CD4-positive, alpha-beta T cell treated with Interferon alpha-2 for 1 hour (primary cell): ENCODE measurements around the gene MDK.

ENCODE experiments used
- DNase-seq, 2 donors: peaks; one replicate each; pipeline ENCODE4 v3.0.0-alpha.2; 2020 to 2022

MDK gene

DNA sequence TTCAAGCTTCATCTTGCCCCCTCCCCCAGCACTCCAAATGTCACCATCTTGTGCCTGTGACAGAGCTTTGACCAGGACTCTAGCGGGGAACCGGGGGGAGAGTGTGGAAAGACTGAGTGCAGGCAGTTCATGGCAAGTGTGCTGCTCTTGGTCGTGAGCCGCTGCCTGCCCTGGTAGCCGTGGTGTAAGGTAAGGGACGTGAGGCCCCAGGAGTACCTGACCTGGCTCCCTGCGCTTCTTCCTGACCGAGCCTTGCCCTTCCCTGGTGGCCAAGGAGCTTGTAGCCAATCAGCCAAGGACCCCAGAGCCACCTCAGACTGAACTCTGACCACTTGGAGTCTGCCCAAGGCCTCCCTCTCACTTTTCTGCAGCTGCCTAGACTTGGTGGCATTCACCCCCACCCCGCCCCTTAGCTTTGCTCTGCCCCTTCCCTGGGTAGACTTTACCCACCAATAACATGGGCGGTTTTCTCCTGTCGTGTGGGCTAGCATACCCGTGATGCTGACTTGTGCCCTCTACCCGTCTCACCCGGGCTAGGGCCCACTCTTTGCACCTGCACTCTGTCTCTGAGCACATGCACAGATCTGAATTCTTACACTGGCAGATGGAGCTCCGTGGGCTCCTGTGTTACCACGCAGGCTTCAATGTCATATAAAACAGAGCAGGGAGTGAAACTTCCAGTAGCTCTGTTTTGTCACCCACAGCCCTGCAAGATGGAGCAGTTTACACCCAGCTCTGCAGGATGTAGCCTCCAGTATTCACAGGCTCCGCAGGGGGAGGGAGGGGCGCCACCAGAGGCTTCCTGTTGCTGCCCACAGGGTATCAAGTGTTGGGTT is 32.7 kb upstream of the MDK start:
- peak; percentile 31 to 72 for DNase-seq

DNA sequence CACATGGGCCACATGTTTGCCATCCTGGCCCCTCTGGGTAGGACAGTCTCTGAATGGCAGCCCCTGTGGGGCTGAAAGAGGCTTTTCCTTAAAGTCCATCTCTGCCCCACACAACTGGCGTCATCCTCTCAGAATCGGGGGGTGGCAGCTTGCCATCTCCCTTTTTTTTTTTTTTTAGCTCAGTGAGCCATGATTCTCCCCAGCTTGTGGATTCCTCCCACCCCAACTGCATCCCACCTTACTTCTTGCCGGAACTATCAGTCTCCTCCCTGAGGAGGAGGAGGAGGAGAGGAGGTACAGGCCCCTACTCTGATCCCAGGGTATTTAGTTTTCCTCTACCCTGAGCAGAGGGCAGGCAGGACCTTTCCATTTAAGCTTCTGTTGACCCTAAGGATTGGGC is 30.8 kb upstream of the MDK start:
- no peak for DNase-seq

DNA sequence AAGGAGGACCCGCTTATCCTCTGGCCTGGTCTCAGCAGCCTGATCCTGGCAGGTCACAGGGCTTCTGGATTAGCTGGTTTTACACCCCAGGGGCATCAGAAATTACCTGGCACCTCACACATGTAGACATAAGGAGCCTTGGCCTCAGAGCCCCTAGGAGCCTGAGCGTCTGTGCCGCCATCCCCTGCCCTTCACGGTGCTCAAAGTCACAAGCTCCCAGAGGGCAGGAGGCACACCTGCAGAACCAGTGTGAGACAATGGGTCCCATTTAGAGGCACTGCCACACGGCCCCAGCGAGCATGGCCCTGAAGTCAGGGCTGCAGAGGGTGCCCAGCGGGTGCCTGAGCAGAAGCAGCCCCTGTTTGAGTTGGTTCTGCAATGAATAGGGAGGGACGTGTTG is 30.3 kb upstream of the MDK start:
- no peak for DNase-seq

DNA sequence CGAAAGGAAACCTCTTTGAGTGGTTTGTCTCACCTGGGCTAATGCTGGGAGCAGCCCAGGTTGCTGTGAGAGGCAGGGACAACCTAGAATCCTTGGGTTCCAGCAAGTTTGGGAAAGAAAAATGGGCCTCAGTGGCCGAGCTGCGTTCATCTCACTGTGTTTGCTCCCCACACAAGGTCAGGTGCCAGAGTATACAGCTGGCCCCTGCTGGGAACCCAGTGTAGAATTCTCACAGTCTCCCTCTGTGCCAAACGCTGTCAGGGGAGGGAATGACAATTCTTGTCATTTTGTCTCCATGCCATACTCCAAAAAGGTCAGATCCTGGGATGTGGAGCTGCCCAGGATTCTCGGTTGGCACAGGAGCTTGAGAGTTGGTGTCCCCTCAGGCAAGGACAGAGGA is 29.9 kb upstream of the MDK start:
- DNase-seq = no peak

DNA sequence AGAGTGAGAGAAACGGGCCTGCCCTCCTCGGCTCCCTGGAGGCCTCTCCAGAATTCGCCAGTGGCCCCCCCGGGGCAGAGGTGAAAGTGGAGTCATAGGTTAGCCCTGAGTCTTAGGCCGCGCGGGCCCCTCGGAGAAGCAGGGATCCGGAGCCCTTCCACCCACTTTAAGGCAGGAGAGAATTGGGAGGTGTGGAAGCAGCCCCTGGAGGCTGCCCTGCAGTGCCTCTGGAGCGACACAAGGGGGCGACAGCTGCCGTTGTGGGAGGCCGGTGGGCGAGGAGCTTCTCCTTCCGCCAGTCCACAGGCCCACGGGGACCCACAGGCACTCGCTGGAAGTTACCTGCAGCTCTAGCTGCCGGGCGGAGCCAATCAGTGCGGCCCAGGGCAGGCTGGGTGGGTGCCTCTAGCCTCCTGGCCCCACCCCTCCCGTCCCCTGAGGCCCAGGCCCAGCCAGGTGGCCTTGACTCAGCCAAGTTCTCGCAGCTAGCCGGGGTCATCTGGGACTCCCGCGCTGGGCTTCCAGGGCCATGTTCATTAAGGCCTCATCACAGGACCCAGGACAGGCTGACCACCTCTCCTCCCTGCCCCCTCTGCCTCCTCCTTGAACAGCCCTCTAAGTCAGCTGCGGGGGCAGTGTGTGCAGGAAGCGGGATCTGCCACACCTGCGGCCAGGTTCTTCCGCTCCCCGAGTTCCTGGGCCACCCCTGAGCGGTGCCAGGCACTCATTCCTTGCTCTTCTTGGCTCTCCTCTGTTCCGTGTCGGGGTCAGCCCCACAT is 29.2 kb upstream of the MDK start:
- DNase-seq = peak; percentile 76 to 89

DNA sequence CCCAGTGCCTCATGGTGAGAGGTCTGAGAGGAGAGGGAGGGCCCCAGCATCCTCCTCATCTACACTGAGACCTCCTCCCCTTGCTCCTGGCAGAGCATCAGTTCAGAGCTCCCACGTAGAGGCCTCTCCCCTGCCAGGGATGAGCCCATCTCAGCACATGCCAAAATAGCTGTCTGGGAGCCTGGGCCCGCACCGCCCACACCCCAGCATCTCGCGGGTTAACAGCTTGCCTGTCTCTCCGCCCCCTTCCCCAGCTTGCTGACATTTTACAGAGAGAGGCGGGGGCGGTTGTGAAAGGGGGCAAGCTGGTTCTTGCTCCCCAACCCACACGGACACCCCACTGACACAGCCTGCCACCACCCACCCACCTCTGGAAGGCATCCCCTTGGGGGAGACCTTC is 27.8 kb upstream of the MDK start:
- DNase-seq = no peak

DNA sequence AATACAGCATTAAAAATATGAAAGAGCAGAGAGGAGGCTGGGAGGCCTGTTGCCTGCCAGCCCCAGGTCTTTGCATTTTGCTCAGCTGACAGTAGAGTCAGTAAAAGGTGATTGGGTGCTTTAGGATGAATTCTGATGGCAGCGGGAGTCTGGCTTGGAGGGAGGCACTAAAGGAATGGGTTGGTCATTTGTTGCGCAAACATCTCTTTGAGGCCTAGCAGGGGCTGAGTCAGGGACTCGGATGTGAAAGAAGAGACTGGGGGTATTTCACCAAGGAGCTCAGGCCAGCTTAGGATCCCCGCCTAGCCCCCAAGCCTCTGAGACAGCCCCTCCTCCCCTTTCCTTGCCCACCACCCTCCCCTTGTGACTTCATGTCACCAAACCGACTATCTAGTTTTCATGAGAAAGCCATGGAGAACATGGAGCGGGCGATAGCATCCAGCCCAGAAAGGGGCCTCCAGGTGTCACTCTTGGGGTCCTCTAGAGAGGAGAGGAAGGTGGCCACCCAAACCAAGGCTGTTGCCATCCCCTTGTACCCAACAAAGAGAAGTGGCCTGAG is 24.5 kb upstream of the MDK start:
- DNase-seq = no peak

DNA sequence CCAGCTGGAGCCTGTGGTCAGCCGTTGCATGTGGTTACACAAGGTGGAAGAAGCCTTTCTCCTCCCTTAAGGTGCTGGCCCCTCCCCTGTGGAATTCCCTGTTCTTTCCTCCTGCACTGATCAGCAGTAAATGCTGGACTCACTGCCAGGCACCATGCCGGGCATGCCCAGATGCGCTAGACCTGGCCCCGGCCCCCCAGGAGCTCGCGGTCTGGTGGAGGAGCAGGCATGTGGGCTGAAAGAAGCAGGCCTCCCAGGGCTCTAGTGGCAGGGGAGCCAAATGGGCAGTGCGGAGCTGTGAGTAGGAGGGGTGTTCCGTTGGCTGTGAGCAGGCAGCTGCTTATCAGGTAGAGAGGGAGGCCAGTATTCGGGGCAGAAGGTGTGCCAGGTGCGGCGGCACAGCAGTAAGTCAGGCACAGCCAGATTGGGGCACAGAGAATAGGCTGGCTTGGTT is 24.0 kb upstream of the MDK start:
- no peak for DNase-seq

DNA sequence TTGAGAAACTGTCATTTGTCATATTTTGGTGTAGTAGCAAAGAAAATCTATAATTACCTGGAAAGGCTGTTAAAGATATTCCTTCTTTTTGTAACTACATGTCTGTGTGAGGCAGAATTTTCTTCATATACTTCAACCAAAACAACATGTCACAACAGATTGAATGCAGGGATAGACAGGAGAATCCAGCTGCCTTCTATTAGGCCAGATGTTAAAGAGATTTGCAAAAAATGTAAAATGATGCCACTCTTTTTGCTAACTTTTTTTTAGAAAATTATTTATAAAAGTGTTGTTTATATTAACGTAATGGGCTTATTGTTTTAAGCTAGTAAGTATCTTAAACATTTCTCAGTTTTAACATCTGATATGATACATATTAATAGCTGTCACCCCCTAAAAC is 21.5 kb upstream of the MDK start:
- no peak for DNase-seq

DNA sequence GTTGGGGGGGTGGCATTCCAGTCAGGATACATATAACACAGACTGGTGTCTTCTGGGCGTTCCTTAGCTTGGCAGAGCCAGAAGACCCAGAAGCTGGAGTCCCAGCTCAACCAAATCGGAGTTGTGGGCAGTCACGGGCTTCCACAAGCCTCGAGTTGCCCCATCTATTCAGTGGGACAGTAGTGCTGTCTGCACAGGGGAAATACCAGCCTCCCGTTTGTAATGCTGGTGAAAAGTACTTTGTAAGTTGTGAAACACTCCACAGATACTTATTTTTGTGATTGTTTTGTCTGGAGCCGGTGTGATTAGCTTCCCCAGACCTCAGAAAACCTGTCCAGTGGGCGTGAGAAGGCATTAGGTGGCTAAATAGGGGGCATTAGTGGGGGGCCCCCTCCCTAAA is 20.6 kb upstream of the MDK start:
- DNase-seq = no peak

DNA sequence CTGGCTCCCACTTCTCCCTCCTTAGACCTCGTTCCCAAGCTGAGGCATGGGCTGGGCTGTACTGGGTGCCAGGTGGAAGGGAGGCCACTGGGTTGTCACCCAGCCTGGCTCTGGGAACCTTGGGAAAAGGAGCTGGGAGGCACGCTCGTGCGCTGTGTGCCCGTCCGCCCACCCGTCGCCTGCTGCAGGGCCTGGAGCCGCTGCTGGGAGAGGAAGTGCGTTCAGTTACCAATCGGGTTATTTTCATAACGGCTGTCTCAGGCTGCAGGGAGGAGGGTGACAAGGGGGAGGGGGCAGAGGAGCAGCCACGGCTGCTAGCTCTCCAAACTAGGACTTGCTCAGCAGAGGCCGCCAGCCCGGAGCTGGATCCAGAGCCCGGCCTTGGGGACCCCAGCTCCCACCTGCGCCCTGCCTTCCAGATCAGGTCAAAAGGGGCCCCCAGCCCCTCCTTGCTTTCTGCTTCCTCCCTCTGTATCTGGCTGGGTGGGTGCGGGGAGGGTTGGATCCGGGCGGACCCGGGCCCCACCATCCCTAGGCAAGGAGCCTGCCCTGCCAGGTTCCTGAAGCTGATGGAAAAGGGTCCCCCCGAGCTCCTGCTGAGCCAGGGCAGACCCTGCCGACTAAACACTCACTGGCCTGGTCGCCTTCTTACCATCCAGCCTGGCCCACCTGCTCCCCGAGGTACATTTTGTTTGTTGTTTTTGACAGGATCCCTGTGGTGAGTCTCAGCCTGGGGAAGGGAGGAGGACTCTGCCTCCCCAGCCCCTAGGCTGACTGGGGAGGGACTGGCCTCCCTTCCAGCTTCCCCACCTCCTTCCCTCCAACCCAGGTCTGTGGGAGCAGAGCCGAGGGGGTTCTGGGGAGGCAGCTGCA is 19.9 kb upstream of the MDK start:
- peak; percentile 59 to 63 for DNase-seq

DNA sequence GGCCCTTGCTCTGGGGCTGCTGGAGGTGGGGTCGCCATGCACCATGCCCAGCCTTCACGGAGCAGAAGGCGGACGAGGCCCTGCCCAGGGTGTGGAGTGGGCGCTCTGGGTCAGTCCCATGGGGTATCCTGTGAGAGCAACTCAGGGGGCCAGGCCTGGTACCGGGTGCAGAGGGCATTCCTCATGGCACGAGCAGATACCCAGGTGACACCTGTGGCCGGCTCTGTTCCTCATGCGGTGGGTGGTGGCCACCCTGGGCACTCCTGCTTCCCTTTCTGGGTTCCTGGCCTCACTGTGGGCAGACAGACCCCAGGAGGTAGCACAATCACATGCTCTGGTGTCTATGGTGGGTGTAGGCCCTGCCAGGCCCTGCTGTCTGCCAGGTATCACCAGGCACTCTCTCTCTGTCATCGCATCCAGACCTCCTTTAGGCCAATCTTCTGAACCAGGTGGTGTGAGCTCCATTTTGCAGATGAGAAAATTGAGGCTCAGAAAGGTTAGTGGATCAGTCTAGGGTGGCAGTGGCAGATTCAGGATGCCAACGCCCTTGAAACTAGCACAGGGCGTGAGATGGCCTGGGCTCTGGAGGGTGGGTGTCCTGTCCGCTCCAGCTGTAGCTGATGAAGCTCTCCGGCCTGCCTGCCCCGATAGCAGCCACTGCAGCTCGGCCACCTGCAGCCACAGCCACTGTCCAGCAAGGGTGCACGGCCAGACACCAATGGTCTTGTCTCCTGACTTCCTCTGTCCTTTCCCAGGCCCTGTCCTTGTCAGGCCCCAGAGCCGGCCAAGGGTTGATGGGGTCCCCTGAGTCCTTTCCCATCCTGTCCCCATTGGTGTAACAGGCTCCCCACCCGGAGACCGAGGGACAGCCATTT is 19.1 kb upstream of the MDK start:
- no peak for DNase-seq

DNA sequence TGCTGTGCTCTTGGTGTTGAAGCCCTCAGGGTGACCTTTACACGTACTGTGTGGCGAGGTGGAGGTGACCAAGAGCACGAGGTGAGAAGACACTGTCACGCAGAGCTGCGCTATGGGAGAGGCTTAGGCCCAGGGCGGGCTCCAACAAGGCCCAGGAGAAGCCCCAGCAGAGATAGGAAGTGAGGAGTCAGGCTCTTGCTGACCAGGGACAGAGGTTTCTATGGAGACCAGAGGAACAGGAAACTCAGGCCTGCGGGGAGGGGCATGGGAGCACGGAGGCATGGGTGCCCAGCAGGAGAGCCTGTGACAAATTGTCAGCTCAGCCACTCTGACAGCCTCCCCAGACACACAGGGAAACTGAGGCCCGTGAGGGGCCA is 18.4 kb upstream of the MDK start:
- peak in 1 of 2 donors; percentile 43 for DNase-seq

DNA sequence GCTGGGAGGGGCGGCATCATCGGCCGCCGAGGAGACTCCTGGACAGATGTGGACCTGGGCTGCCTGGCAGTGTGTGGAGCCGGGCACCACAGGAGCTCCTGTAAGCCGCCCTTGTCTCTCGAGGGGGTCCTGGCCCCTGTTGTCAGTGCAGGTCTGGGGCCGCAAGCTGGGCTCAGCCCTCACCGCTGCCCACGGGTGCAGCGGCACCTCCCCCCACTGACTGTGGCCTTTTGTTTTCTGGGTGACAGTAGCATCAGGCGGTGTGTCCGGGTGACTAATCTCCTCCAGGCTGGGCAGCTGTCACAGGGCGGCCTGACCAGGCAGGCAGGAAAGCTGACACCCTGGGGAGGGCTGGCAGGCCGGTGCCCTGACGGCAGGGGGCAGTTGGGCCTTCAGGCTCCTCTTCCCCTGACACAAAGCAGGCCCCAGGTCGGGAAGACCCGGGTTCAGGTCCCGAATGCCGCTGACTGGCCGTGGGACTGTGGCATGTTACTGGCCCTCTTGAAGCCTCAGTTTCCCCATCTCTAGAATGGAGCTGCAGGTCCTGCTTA is 17.9 kb upstream of the MDK start:
- no peak for DNase-seq

DNA sequence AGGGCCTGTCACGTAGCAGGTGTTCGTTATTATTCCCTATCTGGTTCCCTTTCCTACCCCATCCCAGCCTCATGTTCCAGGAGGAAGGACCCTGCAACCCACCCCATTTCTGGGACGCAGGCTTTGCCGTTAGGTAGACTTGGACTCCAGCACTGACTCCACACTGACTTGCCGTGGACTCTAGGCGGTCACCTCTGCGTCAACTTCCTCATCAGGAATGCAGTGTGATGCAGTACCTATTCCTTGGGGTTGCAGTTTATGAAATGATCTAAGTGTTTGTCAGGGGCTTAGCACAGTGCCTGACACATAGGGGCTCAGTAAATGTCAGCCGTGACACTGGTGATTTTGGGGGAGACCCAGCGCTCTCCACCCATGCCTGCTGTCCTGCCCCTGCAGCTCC is 17.4 kb upstream of the MDK start:
- no peak for DNase-seq

DNA sequence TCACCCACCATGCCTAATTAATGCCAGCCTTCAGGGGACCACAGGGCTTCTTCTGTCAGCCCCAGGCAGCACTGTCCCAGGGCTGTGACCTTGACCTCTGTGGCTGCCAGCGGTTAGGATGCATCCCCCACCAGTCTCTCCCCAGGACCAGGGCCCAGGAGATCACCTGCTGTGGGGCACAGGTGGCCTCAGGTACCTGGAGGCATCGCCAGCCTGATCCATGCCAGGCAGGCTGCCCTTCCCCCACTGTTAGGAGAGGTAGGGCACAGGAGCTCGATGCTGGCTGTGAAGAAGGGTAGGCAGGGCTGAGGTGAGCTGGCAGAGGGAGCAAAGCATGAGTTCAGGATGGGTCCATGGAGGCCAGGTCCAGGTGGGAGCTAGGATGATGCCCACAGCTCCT is 16.7 kb upstream of the MDK start:
- DNase-seq = no peak

DNA sequence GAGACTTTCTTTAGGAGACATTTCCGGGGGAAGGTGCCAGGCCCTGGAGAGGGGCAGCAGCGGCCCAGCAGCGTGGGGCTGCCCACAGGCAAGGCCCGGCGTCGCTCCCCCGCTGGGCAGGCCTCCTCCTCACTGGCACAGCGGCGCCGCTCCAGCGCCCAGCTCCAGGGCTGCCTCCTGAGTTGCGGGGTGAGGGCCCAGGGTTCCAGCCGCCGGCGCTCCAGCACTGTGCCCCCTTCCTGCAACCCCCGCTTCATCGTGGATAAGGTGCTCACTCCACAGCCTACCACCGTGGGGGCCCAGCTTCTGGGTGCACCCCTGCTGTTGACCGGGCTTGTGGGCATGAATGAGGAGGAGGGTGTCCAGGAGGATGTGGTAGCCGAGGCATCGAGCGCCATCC is 15.2 kb upstream of the MDK start:
- DNase-seq = no peak

DNA sequence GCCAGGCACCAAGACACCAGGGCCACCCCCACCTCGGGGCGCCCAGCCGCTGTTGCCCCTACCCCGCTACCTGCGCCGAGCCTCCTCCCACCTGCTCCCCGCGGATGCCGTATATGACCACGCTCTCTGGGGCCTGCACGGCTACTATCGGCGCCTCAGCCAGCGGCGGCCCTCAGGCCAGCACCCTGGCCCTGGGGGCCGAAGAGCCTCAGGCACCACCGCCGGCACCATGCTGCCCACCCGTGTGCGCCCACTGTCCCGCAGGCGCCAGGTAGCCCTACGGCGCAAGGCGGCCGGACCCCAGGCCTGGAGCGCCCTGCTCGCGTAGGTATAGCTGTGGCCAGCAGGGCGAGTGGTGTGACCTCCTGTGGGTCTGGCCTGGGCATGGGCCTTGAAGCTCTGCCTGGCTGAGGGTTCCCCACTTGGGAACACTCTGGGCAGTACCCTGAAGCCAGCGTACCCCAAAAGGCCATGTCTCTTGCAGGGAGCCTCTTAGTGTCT is 14.8 kb upstream of the MDK start:
- no peak for DNase-seq

DNA sequence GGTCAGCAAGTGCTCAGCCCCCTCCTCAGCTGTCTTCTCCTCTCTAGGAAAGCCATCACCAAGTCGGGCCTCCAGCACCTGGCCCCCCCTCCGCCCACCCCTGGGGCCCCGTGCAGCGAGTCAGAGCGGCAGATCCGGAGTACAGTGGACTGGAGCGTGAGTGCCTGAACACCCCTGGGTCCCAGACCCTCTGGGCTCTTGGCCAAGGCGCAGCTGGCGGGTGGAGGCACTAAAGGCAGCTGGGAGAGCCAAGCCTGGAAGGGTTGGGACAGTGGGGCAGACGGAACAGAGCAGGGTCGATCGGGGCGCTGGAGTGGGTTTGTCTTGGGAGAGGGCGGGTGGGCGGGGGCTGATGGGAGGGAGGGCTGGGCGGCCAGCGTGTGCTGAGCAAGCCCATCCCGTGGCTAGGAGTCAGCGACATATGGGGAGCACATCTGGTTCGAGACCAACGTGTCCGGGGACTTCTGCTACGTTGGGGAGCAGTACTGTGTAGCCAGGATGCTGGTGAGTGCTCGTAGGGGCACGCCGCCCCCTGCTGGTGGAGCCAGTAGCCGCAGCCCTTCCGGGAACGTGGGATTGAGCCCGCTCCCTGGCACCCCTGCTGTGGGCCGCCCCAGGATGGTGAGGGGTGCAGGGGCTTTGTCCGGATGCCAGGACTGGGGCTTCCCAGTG is 14.1 kb upstream of the MDK start:
- DNase-seq = peak; percentile 67 to 81

DNA sequence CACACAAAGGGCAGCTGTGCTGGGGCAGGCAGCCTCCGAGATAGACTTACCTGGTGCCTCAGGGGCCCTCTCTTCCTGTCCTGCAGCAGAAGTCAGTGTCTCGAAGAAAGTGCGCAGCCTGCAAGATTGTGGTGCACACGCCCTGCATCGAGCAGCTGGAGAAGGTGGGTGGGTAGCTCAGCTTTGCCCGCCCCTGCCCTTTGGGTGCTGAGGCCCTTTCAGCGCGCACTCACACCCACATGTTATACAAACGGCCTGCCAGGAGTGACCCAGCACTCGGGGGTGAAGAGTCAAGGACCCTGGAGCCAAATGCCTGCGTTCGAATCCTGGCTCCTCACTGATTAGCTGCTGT is 13.6 kb upstream of the MDK start:
- DNase-seq = no peak
